Ascending aorta (tissue), 2 donors: Measurements from ENCODE around the gene DHX35. TPM values are rescaled to one million over a fixed set of nuclear protein-coding genes. Genes with fewer than 3 reads are reported as not detected.

Experiments used
- DNase-seq, 2 donors: peaks; one replicate each; pipeline ENCODE4 v3.0.0-alpha.2; 2019; ENCODE audit warnings: low spot score in 2 of 2
- H3K27ac ChIP-seq, 2 donors: fragments of 200-600 bp; sonication (generic); one replicate each; pipeline ENCODE4 v1.5.1; 2016 to 2017; ENCODE audit warnings: mild to moderate bottlenecking in 1 of 2
- H3K27me3 ChIP-seq: fragments of 200-600 bp; sonication (generic); one replicate; pipeline ENCODE4 v1.5.1; 2017
- H3K36me3 ChIP-seq, 2 donors: fragments of 200-600 bp; sonication (generic); one replicate each; pipeline ENCODE4 v1.5.1; 2016
- H3K4me1 ChIP-seq, 2 donors: fragments of 200-600 bp; sonication (generic); one replicate each; pipeline ENCODE4 v1.5.1; 2016 to 2017; ENCODE audit warnings: mild to moderate bottlenecking in 1 of 2
- H3K4me3 ChIP-seq, 2 donors: fragments of 200-600 bp; sonication (generic); one replicate each; pipeline ENCODE4 v1.5.1; 2016 to 2017; ENCODE audit warnings: mild to moderate bottlenecking in 1 of 2
- H3K9me3 ChIP-seq, 2 donors: fragments of 200-600 bp; sonication (generic); one replicate each; pipeline ENCODE4 v1.5.1; 2016
- intact Hi-C: fragments of 100-400 bp; cut with DNase I; formaldehyde crosslinking; loops from one replicate; pipeline ENCODE4 v1.15.1; 2023
- total RNA-seq: library from RNA; depleted of rRNA; stranded (reverse); fragments of >200 nt; gene quantifications from one replicate; pipeline ENCODE4 v1.1.0, GENCODE V29; 2016
- TF ChIP-seq, protein P1 (sequence below), 3 experiments: fragments of 200-600 bp in 2 of 3; fragments of 450-650 bp in 1 of 3; sonication (generic) in 2 of 3; IDR thresholded peaks; one replicate each; pipeline ENCODE4 v1.5.1; 2016 to 2019; ENCODE audit warnings: antibody characterized with exemption in 3 of 3, mild to moderate bottlenecking in 1 of 3, moderate library complexity in 1 of 3

The DHX35 gene
- total RNA-seq, 1 donor from 2014 or later = 35.3 TPM

DNA sequence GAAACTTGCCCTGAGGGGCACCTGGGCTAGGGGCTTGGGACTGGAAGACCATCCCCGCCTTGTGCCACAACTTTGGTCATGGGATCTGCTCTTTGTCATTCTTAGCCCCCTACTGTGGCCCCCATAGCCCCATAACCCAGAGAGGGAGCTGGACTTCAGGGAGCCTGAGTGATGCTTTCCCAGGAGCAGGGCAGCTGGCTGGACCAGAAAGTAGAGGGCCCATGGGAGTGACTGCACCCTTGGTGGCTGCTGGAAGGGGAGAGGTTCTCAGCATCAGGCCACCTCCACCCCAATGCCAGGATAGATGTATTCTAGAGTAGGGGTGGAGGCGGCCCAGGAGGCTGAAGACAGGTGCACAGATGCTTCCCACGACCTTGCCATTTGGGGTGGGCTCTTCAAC lies 41.7 kb upstream of the DHX35 start:
- H3K27me3 ChIP-seq = no peaks in the 10 kb centered on the region
- no peak overlapping the region for H3K27ac ChIP-seq
- H3K36me3 ChIP-seq = no peaks in the 10 kb centered on the region
- TF ChIP-seq, protein P1, sequence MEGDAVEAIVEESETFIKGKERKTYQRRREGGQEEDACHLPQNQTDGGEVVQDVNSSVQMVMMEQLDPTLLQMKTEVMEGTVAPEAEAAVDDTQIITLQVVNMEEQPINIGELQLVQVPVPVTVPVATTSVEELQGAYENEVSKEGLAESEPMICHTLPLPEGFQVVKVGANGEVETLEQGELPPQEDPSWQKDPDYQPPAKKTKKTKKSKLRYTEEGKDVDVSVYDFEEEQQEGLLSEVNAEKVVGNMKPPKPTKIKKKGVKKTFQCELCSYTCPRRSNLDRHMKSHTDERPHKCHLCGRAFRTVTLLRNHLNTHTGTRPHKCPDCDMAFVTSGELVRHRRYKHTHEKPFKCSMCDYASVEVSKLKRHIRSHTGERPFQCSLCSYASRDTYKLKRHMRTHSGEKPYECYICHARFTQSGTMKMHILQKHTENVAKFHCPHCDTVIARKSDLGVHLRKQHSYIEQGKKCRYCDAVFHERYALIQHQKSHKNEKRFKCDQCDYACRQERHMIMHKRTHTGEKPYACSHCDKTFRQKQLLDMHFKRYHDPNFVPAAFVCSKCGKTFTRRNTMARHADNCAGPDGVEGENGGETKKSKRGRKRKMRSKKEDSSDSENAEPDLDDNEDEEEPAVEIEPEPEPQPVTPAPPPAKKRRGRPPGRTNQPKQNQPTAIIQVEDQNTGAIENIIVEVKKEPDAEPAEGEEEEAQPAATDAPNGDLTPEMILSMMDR (IDR thresholded peaks at IDR 0.05) = no peak
- intact Hi-C loops = no loop called here
- H3K4me3 ChIP-seq = no peak overlapping the region
- H3K9me3 ChIP-seq = no peaks in the 10 kb centered on the region
- DNase-seq = no peak
- H3K4me1 ChIP-seq = no peaks in the 10 kb centered on the region

GRCh38 chr20:38920851-38921250 lies 41.3 kb upstream of the DHX35 start:
- no peak overlapping the region for H3K4me3 ChIP-seq
- no peak for DNase-seq
- H3K36me3 ChIP-seq = no peaks in the 10 kb centered on the region
- TF ChIP-seq, protein P1 (IDR thresholded peaks at IDR 0.05) = no peak
- no peaks in the 10 kb centered on the region for H3K4me1 ChIP-seq
- H3K27ac ChIP-seq = no peak overlapping the region
- intact Hi-C loops = no loop called here
- no peaks in the 10 kb centered on the region for H3K27me3 ChIP-seq
- no peaks in the 10 kb centered on the region for H3K9me3 ChIP-seq

- DNase-seq = no peak
- TF ChIP-seq, protein P1 (IDR thresholded peaks at IDR 0.05) = no peak
- intact Hi-C loops = no loop called here
- H3K4me1 ChIP-seq = peaks cover 0 to 6% of the 10 kb centered on the region in 2 donors
- no peaks in the 10 kb centered on the region for H3K27me3 ChIP-seq
- H3K36me3 ChIP-seq = no peaks in the 10 kb centered on the region
- no peaks in the 10 kb centered on the region for H3K9me3 ChIP-seq
- H3K4me3 ChIP-seq = no peak overlapping the region
- H3K27ac ChIP-seq = no peak overlapping the region
These were observed 37.4 kb upstream of the DHX35 start for GRCh38 chr20:38924718-38925117.

DNA sequence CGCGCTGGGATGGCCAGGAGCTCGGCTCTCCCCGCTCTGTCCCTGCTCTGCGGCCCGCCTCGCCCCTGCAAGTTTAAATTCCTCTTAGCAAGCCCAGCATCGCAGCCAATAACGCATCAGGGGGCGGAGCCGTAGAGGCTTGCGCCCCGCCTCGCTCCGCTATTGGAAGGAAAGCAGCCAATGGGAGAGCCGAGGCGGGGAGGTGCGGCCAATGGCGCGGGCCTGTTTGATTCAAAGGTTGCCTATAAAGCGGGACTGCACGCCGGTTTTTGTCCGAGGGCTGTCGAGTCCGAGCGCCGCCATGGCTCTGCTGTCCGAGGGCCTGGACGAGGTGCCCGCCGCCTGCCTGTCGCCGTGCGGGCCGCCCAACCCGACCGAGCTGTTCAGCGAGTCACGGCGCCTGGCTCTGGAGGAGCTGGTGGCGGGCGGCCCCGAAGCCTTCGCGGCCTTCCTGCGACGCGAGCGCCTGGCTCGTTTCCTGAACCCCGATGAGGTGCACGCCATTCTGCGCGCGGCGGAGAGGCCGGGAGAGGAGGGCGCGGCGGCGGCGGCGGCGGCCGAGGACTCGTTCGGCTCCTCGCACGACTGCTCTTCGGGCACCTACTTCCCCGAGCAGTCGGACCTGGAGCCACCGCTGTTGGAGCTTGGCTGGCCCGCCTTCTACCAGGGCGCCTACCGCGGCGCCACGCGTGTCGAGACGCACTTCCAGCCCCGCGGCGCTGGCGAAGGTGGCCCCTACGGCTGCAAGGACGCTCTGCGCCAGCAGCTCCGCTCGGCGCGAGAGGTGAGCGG lies 35.8 kb upstream of the DHX35 start, which contains the start of gene FAM83D:
FAM83D (plus strand) TSS at position 276 of the 792 bp plus-strand sequence; CDS start at position 302, 26 bp downstream.
- TF ChIP-seq, protein P1 (IDR thresholded peaks at IDR 0.05) = no peak
- no peaks in the 10 kb centered on the region for H3K36me3 ChIP-seq
- H3K27me3 ChIP-seq = no peaks in the 10 kb centered on the region
- peak; percentile 88 to 97 for DNase-seq
- peaks cover 0 to 6% of the 10 kb centered on the region in 2 donors for H3K4me1 ChIP-seq
- no peaks in the 10 kb centered on the region for H3K9me3 ChIP-seq
- peak within 1 kb of the TSS; percentile 56 to 79 for H3K4me3 ChIP-seq
- no peak within 1 kb of the TSS for H3K27ac ChIP-seq
- intact Hi-C loops = loop anchor here (1.0 kb wide), 2 partner anchors 36 to 122 kb away; partner anchors contain the start of gene DHX35

GRCh38 chr20:38926934-38927616 lies 35.1 kb upstream of the DHX35 start:
- DNase-seq = no peak
- no peaks in the 10 kb centered on the region for H3K36me3 ChIP-seq
- H3K4me3 ChIP-seq = peak overlapping the region; percentile 56 to 79
- TF ChIP-seq, protein P1 (IDR thresholded peaks at IDR 0.05) = no peak
- no peaks in the 10 kb centered on the region for H3K27me3 ChIP-seq
- intact Hi-C loops = loop anchor here (1.0 kb wide), 2 partner anchors 35 to 121 kb away; partner anchors contain the start of gene DHX35
- no peaks in the 10 kb centered on the region for H3K9me3 ChIP-seq
- H3K4me1 ChIP-seq = peaks cover 0 to 6% of the 10 kb centered on the region in 2 donors
- no peak overlapping the region for H3K27ac ChIP-seq
